Upper lobe of left lung (tissue), 4 donors: Measurements from ENCODE around the gene FEM1B.

Source experiments
- EP300 ChIP-seq, 4 donors: sonication (generic); formaldehyde crosslinking; IDR thresholded peaks; one replicate each; pipeline ENCODE4 v1.5.1; 2017; ENCODE audit warnings: antibody characterized with exemption in 4 of 4, control low read depth in 2 of 4
- TF ChIP-seq, protein P1 (sequence below), 6 experiments: fragments of 450-650 bp in 4 of 6; fragments of 200-600 bp in 2 of 6; sonication (generic) in 2 of 6; IDR thresholded peaks; one replicate each; pipeline ENCODE4 v1.5.1; 2016 to 2019; ENCODE audit warnings: antibody characterized with exemption in 6 of 6

DNA sequence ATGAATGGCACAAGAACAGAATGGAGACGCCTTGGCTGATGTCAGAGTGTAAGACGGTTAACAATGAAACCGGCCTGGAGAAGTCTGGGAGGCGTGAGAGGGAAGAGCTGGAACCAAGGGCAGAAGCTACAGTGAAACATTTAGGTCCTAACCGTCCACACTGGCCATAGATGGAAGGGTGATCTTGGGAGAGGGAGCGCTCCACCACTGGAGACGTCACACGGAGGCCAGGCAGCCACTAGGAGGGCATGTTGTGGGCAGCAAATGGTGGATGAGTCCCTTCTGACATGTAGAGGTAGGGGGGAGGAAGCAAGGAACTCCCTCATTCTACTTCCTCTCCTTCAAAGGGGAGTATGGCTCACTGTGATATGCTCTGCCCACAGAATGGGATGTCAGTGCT lies 23.8 kb downstream of the FEM1B start:
- no peak for TF ChIP-seq EP300 (IDR thresholded peaks at IDR 0.05)
- TF ChIP-seq, protein P1, sequence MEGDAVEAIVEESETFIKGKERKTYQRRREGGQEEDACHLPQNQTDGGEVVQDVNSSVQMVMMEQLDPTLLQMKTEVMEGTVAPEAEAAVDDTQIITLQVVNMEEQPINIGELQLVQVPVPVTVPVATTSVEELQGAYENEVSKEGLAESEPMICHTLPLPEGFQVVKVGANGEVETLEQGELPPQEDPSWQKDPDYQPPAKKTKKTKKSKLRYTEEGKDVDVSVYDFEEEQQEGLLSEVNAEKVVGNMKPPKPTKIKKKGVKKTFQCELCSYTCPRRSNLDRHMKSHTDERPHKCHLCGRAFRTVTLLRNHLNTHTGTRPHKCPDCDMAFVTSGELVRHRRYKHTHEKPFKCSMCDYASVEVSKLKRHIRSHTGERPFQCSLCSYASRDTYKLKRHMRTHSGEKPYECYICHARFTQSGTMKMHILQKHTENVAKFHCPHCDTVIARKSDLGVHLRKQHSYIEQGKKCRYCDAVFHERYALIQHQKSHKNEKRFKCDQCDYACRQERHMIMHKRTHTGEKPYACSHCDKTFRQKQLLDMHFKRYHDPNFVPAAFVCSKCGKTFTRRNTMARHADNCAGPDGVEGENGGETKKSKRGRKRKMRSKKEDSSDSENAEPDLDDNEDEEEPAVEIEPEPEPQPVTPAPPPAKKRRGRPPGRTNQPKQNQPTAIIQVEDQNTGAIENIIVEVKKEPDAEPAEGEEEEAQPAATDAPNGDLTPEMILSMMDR (IDR thresholded peaks at IDR 0.05): no peak
